Astrocyte (in vitro differentiated cells and primary cell): Measurements from ENCODE around the gene WAS. TPM values are rescaled to one million over a fixed set of nuclear protein-coding genes. Genes with fewer than 3 reads are reported as not detected.

ENCODE experiments used
- DNase-seq: peaks from one replicate; pipeline ENCODE4 v3.0.0-alpha.2; 2010; ENCODE audit warnings: low read depth
- FAIRE-seq: peaks from 2 replicates; lab custom pipeline; 2011; peaks lifted over from hg19 to GRCh38; lab: Jason Lieb, UNC
- H2AFZ ChIP-seq: 2 replicates; pipeline ENCODE4 v1.6.0; 2012; ENCODE audit warnings: low read depth, low read length, inconsistent platforms
- H3K27ac ChIP-seq: 2 replicates; pipeline ENCODE4 v1.5.1; 2011; ENCODE audit warnings: low read depth, low read length, inconsistent platforms
- H3K27me3 ChIP-seq: 2 replicates; pipeline ENCODE4 v1.6.0; 2011; ENCODE audit warnings: low read length, inconsistent platforms; ENCODE audit not compliant: insufficient read depth
- H3K36me3 ChIP-seq: 2 replicates; pipeline ENCODE4 v1.5.1; 2011; ENCODE audit warnings: low read length, inconsistent platforms; ENCODE audit not compliant: insufficient read depth
- H3K4me1 ChIP-seq: 2 replicates; pipeline ENCODE4 v1.5.1; 2011; ENCODE audit warnings: low read length, inconsistent platforms; ENCODE audit not compliant: insufficient read depth
- H3K4me2 ChIP-seq: 2 replicates; pipeline ENCODE4 v1.6.0; 2012; ENCODE audit warnings: low read length, inconsistent platforms
- H3K4me3 ChIP-seq: 2 replicates; pipeline ENCODE4 v1.5.1; 2011; ENCODE audit warnings: low read depth, mild to moderate bottlenecking, low read length, inconsistent platforms; ENCODE audit not compliant: insufficient read depth
- H3K79me2 ChIP-seq: 2 replicates; pipeline ENCODE4 v1.6.0; 2012; ENCODE audit warnings: mild to moderate bottlenecking, low read length, inconsistent platforms; ENCODE audit not compliant: insufficient read depth
- H3K9ac ChIP-seq: 2 replicates; pipeline ENCODE4 v1.6.0; 2012; ENCODE audit warnings: mild to moderate bottlenecking, low read length, inconsistent platforms
- H3K9me3 ChIP-seq: 2 replicates; pipeline ENCODE4 v1.5.1; 2012; ENCODE audit warnings: low read depth, mild to moderate bottlenecking, low read length, inconsistent platforms; ENCODE audit not compliant: insufficient read depth
- H4K20me1 ChIP-seq: 2 replicates; pipeline ENCODE4 v1.6.0; 2012; ENCODE audit warnings: low read length, inconsistent platforms; ENCODE audit not compliant: insufficient read depth
- H3K27ac Mint-ChIP-seq: one replicate; pipeline ENCODE4 v1.8.0; 2021; ENCODE audit warnings: mild to moderate bottlenecking, mixed read lengths; ENCODE audit not compliant: unreplicated experiment
- H3K27me3 Mint-ChIP-seq: one replicate; pipeline ENCODE4 v1.8.0; 2021; ENCODE audit warnings: low read depth, mixed read lengths; ENCODE audit not compliant: unreplicated experiment
- H3K36me3 Mint-ChIP-seq: one replicate; pipeline ENCODE4 v1.8.0; 2021; ENCODE audit warnings: low read depth, mixed read lengths; ENCODE audit not compliant: unreplicated experiment
- H3K4me1 Mint-ChIP-seq: one replicate; pipeline ENCODE4 v1.8.0; 2021; ENCODE audit warnings: low read depth, mixed read lengths; ENCODE audit not compliant: unreplicated experiment
- H3K4me3 Mint-ChIP-seq: one replicate; pipeline ENCODE4 v1.8.0; 2021; ENCODE audit warnings: mild to moderate bottlenecking, moderate library complexity, mixed read lengths; ENCODE audit not compliant: unreplicated experiment
- H3K9me3 Mint-ChIP-seq: one replicate; pipeline ENCODE4 v1.8.0; 2021; ENCODE audit warnings: mild to moderate bottlenecking, mixed read lengths; ENCODE audit not compliant: unreplicated experiment
- EZH2 ChIP-seq: IDR thresholded peaks from 2 replicates; pipeline ENCODE4 v1.6.1; 2012; ENCODE audit warnings: mild to moderate bottlenecking, low read length, inconsistent platforms; ENCODE audit not compliant: insufficient read depth
- total RNA-seq: library from RNA; stranded (reverse); gene quantifications from 2 replicates; pipeline ENCODE4 v1.2.1, GENCODE V29; 2021
- TF ChIP-seq, protein P1 (sequence below): IDR thresholded peaks from 2 replicates; pipeline ENCODE4 v1.5.1; 2011; ENCODE audit warnings: low read depth, mild to moderate bottlenecking, inconsistent platforms, low read length, moderate library complexity; ENCODE audit not compliant: insufficient read depth

WAS gene
- total RNA-seq, 1 donor from 2014 or later = 1.1 TPM

DNA sequence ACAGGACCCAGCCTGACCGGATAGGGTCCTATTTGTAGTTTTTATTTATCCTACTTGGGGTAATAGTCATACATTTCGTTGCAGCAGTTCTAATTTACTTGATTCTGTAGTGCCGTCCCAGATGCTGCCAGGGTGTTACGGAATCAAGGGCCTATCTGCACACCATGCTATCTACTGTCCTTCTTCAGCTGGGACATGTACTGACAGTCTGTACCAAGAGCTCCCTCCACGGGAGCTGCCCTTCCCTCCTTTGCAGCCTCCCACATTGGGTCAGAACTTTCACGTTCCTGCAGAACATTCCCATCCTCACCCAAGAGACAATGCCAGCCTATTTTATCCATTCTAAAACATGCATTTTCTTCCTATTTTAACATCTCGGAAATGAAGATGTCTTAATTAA, 19.6 kb downstream of the WAS start:
- Mint-ChIP-seq H3K4me3 (peak overlapping the region; percentile 62), H3K27me3 (no peaks in the 10 kb centered on the region), H3K27ac (no peak overlapping the region), H3K9me3 (no peaks in the 10 kb centered on the region), H3K4me1 (peaks cover 1% of the 10 kb centered on the region), H3K36me3 (peaks cover 5% of the 10 kb centered on the region)
- no peak overlapping the region for H3K4me3 ChIP-seq
- no peaks in the 10 kb centered on the region for H4K20me1 ChIP-seq
- no peak overlapping the region for H2AFZ ChIP-seq
- peaks cover 6% of the 10 kb centered on the region for H3K36me3 ChIP-seq
- DNase-seq (no peak), FAIRE-seq (no peak)
- H3K4me1 ChIP-seq = no peaks in the 10 kb centered on the region
- H3K27me3 ChIP-seq = no peaks in the 10 kb centered on the region
- TF ChIP-seq, protein P1, sequence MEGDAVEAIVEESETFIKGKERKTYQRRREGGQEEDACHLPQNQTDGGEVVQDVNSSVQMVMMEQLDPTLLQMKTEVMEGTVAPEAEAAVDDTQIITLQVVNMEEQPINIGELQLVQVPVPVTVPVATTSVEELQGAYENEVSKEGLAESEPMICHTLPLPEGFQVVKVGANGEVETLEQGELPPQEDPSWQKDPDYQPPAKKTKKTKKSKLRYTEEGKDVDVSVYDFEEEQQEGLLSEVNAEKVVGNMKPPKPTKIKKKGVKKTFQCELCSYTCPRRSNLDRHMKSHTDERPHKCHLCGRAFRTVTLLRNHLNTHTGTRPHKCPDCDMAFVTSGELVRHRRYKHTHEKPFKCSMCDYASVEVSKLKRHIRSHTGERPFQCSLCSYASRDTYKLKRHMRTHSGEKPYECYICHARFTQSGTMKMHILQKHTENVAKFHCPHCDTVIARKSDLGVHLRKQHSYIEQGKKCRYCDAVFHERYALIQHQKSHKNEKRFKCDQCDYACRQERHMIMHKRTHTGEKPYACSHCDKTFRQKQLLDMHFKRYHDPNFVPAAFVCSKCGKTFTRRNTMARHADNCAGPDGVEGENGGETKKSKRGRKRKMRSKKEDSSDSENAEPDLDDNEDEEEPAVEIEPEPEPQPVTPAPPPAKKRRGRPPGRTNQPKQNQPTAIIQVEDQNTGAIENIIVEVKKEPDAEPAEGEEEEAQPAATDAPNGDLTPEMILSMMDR = no peak
- no peak for TF ChIP-seq EZH2
- H3K79me2 ChIP-seq = peaks cover 27% of the 10 kb centered on the region
- H3K27ac ChIP-seq = no peak overlapping the region
- no peak overlapping the region for H3K4me2 ChIP-seq
- no peaks in the 10 kb centered on the region for H3K9me3 ChIP-seq
- no peak overlapping the region for H3K9ac ChIP-seq

DNA sequence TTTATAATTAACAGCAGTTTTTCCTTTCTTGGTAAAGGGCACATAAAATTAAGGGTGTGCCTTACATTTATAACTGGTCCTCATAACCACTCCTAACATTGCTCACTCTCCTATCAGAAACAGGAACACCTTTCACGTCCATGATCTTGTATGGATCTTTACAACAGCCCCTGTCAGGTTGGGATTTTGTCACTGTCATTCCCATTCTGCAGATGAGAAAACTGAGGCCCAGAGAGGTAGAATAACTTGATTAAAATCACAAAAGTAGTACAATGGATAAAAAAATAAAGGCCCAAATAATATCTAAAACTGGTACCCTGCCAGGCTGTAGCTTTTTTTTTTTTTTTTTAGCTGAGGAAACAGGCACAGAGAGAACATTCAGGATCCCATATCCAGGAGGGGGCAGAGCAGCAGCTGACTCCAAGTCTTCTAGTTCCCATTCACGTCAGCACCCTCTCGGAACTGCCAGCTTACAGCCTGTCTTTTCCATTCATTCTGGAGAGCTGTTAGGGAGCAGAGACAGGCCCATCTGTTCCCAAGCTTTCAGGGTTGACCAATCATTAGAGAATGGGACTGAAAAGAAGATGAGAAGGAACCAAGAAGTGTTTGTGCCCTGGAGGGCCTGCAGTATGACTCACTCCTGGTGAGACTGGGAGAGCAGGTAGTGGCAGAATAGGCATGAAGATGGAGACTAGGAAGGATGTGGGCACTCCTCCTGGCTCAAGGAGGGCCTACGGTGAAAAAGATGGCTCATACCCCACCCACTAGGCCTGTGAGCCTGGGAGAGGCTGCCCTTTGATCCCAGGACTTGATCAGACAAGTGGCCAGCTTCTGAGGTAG, 20.3 kb downstream of the WAS start:
- no peaks in the 10 kb centered on the region for H3K27me3 Mint-ChIP-seq
- TF ChIP-seq, protein P1 = no peak
- TF ChIP-seq EZH2 = no peak
- H3K9ac ChIP-seq = no peak overlapping the region
- H3K27me3 ChIP-seq = no peaks in the 10 kb centered on the region
- peaks cover 21% of the 10 kb centered on the region for H3K79me2 ChIP-seq
- no peak overlapping the region for H3K4me3 ChIP-seq
- no peaks in the 10 kb centered on the region for H4K20me1 ChIP-seq
- H3K4me1 Mint-ChIP-seq = peaks cover 1% of the 10 kb centered on the region
- no peak overlapping the region for H3K27ac Mint-ChIP-seq
- no peak overlapping the region for H3K4me2 ChIP-seq
- H3K4me1 ChIP-seq = no peaks in the 10 kb centered on the region
- H3K36me3 ChIP-seq = peaks cover 6% of the 10 kb centered on the region
- no peaks in the 10 kb centered on the region for H3K9me3 ChIP-seq
- H3K36me3 Mint-ChIP-seq = peaks cover 7% of the 10 kb centered on the region
- DNase-seq (no peak), FAIRE-seq (no peak)
- no peak overlapping the region for H3K4me3 Mint-ChIP-seq
- no peaks in the 10 kb centered on the region for H3K9me3 Mint-ChIP-seq
- H3K27ac ChIP-seq = no peak overlapping the region
- no peak overlapping the region for H2AFZ ChIP-seq

DNA sequence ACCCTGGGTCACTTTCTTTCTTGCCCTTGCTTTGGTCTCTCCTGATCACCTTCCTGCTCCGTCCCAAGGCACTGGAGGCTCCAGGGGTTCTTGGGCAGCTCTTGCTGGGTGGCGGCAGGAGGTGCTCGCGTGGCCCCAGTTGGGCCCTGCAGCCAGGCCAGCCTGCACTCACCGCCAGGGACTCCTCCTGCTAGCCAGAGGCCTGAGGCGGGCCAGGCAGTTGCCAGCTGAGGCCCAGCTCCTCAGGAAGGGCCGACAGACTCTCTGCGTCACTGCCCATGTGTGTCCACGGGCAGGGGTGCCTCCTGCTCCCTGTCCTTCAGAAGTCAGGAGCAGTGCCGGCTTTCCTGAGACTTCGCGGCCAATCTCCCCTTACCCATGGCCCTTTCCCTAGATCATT, 22.3 kb downstream of the WAS start:
- H3K9me3 ChIP-seq = no peaks in the 10 kb centered on the region
- peaks cover 4% of the 10 kb centered on the region for H3K36me3 Mint-ChIP-seq
- H3K4me1 Mint-ChIP-seq = peaks cover 1% of the 10 kb centered on the region
- H4K20me1 ChIP-seq = no peaks in the 10 kb centered on the region
- H3K27me3 ChIP-seq = no peaks in the 10 kb centered on the region
- FAIRE-seq (no peak), DNase-seq (no peak)
- peaks cover 10% of the 10 kb centered on the region for H3K79me2 ChIP-seq
- TF ChIP-seq EZH2 = no peak
- TF ChIP-seq, protein P1 = no peak
- no peak overlapping the region for H3K27ac Mint-ChIP-seq
- no peaks in the 10 kb centered on the region for H3K27me3 Mint-ChIP-seq
- H3K9me3 Mint-ChIP-seq = no peaks in the 10 kb centered on the region
- no peak overlapping the region for H3K27ac ChIP-seq
- H3K4me3 Mint-ChIP-seq = no peak overlapping the region
- H3K4me2 ChIP-seq = no peak overlapping the region
- peaks cover 4% of the 10 kb centered on the region for H3K36me3 ChIP-seq
- H3K4me1 ChIP-seq = no peaks in the 10 kb centered on the region
- H3K4me3 ChIP-seq = no peak overlapping the region
- no peak overlapping the region for H3K9ac ChIP-seq
- H2AFZ ChIP-seq = no peak overlapping the region
